ENCODE measurements around the gene AFF4. TPM values are rescaled to one million over a fixed set of nuclear protein-coding genes. Genes with fewer than 3 reads are reported as not detected.
A peak's percentile ranks its signal among the peaks of the same experiment; 100 is the strongest.

AFF4 gene
- total RNA-seq, 1 donor from 2014 or later = 119 TPM

- TF ChIP-seq CTCF (IDR thresholded peaks at IDR 0.05; ENCODE audit: unreplicated experiment) = no peak
- Mint-ChIP-seq H3K36me3 (peaks cover 6% of the 10 kb centered on the region), H3K4me1 (peaks cover 11% of the 10 kb centered on the region), H3K4me3 (no peak overlapping the region), H3K9me3 (no peaks in the 10 kb centered on the region), H3K27me3 (ENCODE audit: low read depth) (no peaks in the 10 kb centered on the region), H3K27ac (no peak overlapping the region)
- no peak for DNase-seq (ENCODE audit: low spot score in 2 of 2, unreplicated experiment in 2 of 2)
Observed at GRCh38 chr5:132871459-132872284, 91.8 kb downstream of the AFF4 start.

GRCh38 chr5:132870801-132871200 lies 92.6 kb downstream of the AFF4 start:
- no peaks in the 10 kb centered on the region for H3K9me3 Mint-ChIP-seq
- H3K27ac Mint-ChIP-seq = peak overlapping the region; percentile 27
- H3K4me1 Mint-ChIP-seq = peaks cover 18% of the 10 kb centered on the region
- TF ChIP-seq CTCF (IDR thresholded peaks at IDR 0.05; ENCODE audit: unreplicated experiment) = no peak
- peaks cover 3% of the 10 kb centered on the region for H3K36me3 Mint-ChIP-seq
- no peak overlapping the region for H3K4me3 Mint-ChIP-seq
- no peak for DNase-seq (ENCODE audit: low spot score in 2 of 2, unreplicated experiment in 2 of 2)
- H3K27me3 Mint-ChIP-seq (ENCODE audit: low read depth) = no peaks in the 10 kb centered on the region

- no peaks in the 10 kb centered on the region for H3K27me3 Mint-ChIP-seq (ENCODE audit: low read depth)
- no peaks in the 10 kb centered on the region for H3K9me3 Mint-ChIP-seq
- TF ChIP-seq CTCF (IDR thresholded peaks at IDR 0.05; ENCODE audit: unreplicated experiment) = no peak
- no peak for DNase-seq (ENCODE audit: low spot score in 2 of 2, unreplicated experiment in 2 of 2)
- H3K36me3 Mint-ChIP-seq = peaks cover 3% of the 10 kb centered on the region
- H3K27ac Mint-ChIP-seq = peak overlapping the region; percentile 50
- peaks cover 25% of the 10 kb centered on the region for H3K4me1 Mint-ChIP-seq
- H3K4me3 Mint-ChIP-seq = peak overlapping the region; percentile 96
Observed at GRCh38 chr5:132868754-132869153, 94.7 kb downstream of the AFF4 start.

- no peaks in the 10 kb centered on the region for H3K9me3 Mint-ChIP-seq
- peaks cover 25% of the 10 kb centered on the region for H3K4me1 Mint-ChIP-seq
- H3K4me3 Mint-ChIP-seq = peak overlapping the region; percentile 96
- peaks cover 3% of the 10 kb centered on the region for H3K36me3 Mint-ChIP-seq
- DNase-seq (ENCODE audit: low spot score in 2 of 2, unreplicated experiment in 2 of 2) = no peak
- peak overlapping the region; percentile 99 for H3K27ac Mint-ChIP-seq
- H3K27me3 Mint-ChIP-seq (ENCODE audit: low read depth) = no peaks in the 10 kb centered on the region
- no peak for TF ChIP-seq CTCF (IDR thresholded peaks at IDR 0.05; ENCODE audit: unreplicated experiment)
Observed at GRCh38 chr5:132867046-132867451, 96.4 kb downstream of the AFF4 start.

- TF ChIP-seq CTCF (IDR thresholded peaks at IDR 0.05; ENCODE audit: unreplicated experiment) = no peak
- H3K27ac Mint-ChIP-seq = peak within 1 kb of the TSS; percentile 99
- peaks cover 3% of the 10 kb centered on the region for H3K36me3 Mint-ChIP-seq
- no peaks in the 10 kb centered on the region for H3K9me3 Mint-ChIP-seq
- H3K4me1 Mint-ChIP-seq = peaks cover 25% of the 10 kb centered on the region
- peak within 1 kb of the TSS; percentile 96 for H3K4me3 Mint-ChIP-seq
- no peaks in the 10 kb centered on the region for H3K27me3 Mint-ChIP-seq (ENCODE audit: low read depth)
- peak; percentile 74 to 85 for DNase-seq (ENCODE audit: low spot score in 2 of 2, unreplicated experiment in 2 of 2)
Observed at GRCh38 chr5:132866342-132867045, 96.9 kb downstream of the AFF4 start, which contains the start of the genes GDF9 and UQCRQ. GDF9 (minus strand) TSS chr5:132866469; CDS start chr5:132864533, 1,936 bp downstream. UQCRQ (plus strand) TSS chr5:132866642; CDS start chr5:132866882, 240 bp downstream.

Measured in mesothelial cell of epicardium (in vitro differentiated cells).